ENCODE data around the gene HAUS3. TPM values are rescaled to one million over a fixed set of nuclear protein-coding genes. Genes with fewer than 3 reads are reported as not detected.
A peak's percentile ranks its signal among the peaks of the same experiment; 100 is the strongest.

The HAUS3 gene
- total and polyA plus RNA-seq, 2 of the 8 experiments (the other 6 are each of a cell fraction or from before 2014, with no cell fraction given) = 3.2 to 14.8 TPM

GRCh38 chr4:2220016-2220630 lies 21.8 kb downstream of the HAUS3 start (continued):
- TF ChIP-seq CHD7 (IDR thresholded peaks at IDR 0.05; ENCODE audit: insufficient replicate concordance, low read length) = no peak
- TF ChIP-seq FOSL1 (IDR thresholded peaks at IDR 0.05; ENCODE audit: insufficient read depth, low read depth, low read length) = no peak
- no peak for TF ChIP-seq KDM4A (IDR thresholded peaks at IDR 0.05; ENCODE audit: low read depth, low read length, severe bottlenecking)
- TF ChIP-seq TAF7 (optimal IDR thresholded peaks at IDR 0.05; ENCODE audit: borderline replicate concordance, low read depth, low read length) = no peak
- TF ChIP-seq SUZ12 (IDR thresholded peaks at IDR 0.05; ENCODE audit: low read length) = no peak
- no peak for TF ChIP-seq SAP30 (IDR thresholded peaks at IDR 0.05; ENCODE audit: insufficient read depth, insufficient replicate concordance, low read length)
- TF ChIP-seq NRF1 (IDR thresholded peaks at IDR 0.05; ENCODE audit: low read depth, low read length) = no peak
- TF ChIP-seq BRCA1 (IDR thresholded peaks at IDR 0.05; ENCODE audit: low read depth, low read length) = no peak
- TF ChIP-seq RAD21 (IDR thresholded peaks at IDR 0.05 in 1 of 2, conservative IDR thresholded peaks at IDR 0.05 in 1 of 2; ENCODE audit: low read depth in 2 of 2, low read length in 2 of 2) = peak; percentile 96 to 98
- TF ChIP-seq NANOG (IDR thresholded peaks at IDR 0.05; ENCODE audit: insufficient read depth, low read depth, low read length, poor library complexity, severe bottlenecking) = no peak
